CD4-positive, alpha-beta T cell (primary cell): Measurements from ENCODE around the gene CNTN2. TPM values are rescaled to one million over a fixed set of nuclear protein-coding genes. Genes with fewer than 3 reads are reported as not detected.

Experiments used
- ATAC-seq: fragments of 200-7000 bp; cut with Tn5 transposase; one replicate; pipeline ENCODE4 v1.10.0; 2022; ENCODE audit warnings: mild to moderate bottlenecking; ENCODE audit not compliant: poor library complexity
- CTCF ChIA-PET: fragments of 350-600 bp; sonication (Branson Sonifier 250); formaldehyde crosslinking; loops from one replicate; lab custom pipeline; 2021; ENCODE audit warnings: antibody characterized with exemption, inconsistent platforms; lab: Charles Lee
- POLR2A ChIA-PET: fragments of 350-600 bp; sonication (Branson Sonifier 250); formaldehyde crosslinking; loops from one replicate; lab custom pipeline; 2021; ENCODE audit warnings: antibody characterized with exemption, inconsistent platforms; lab: Charles Lee
- DNase-seq, 14 experiments: peaks; one replicate each; pipeline ENCODE4 v3.0.0-alpha.2; 2013 to 2020; ENCODE audit warnings: mixed read lengths in 2 of 14
- H3K27ac ChIP-seq, 2 donors: one replicate each; pipeline versions ENCODE4 v1.5.1 to v1.7.0; 2013; ENCODE audit warnings: low read length in 2 of 2, low read depth in 1 of 2, mild to moderate bottlenecking in 1 of 2
- H3K27me3 ChIP-seq, 2 experiments: 1 replicate in 1 of 2; 2 replicates in 1 of 2; pipeline versions ENCODE4 v1.6.1 to v1.7.0; 2013; ENCODE audit warnings: low read length in 2 of 2, control low read depth in 1 of 2, mild to moderate bottlenecking in 1 of 2, moderate library complexity in 1 of 2; ENCODE audit not compliant: insufficient read depth in 2 of 2, control insufficient read depth in 1 of 2
- H3K36me3 ChIP-seq: one replicate; pipeline ENCODE4 v1.6.1; 2013; ENCODE audit warnings: low read length, control low read depth; ENCODE audit not compliant: insufficient read depth
- H3K4me1 ChIP-seq: one replicate; pipeline ENCODE4 v1.6.1; 2013; ENCODE audit warnings: low read length, control low read depth; ENCODE audit not compliant: insufficient read depth
- H3K4me3 ChIP-seq: one replicate; pipeline ENCODE4 v1.5.1; 2013; ENCODE audit warnings: mild to moderate bottlenecking, low read length, moderate library complexity
- H3K9me3 ChIP-seq, 2 experiments: 1 replicate in 1 of 2; 2 replicates in 1 of 2; pipeline versions ENCODE4 v1.6.1 to v1.7.0; 2013; ENCODE audit warnings: low read length in 2 of 2, mild to moderate bottlenecking in 2 of 2, control low read depth in 1 of 2, moderate library complexity in 1 of 2; ENCODE audit not compliant: control insufficient read depth in 1 of 2, insufficient read depth in 1 of 2
- H3K27ac Mint-ChIP-seq: one replicate; pipeline ENCODE4 v1.8.0; 2020; ENCODE audit warnings: mixed read lengths
- H3K27me3 Mint-ChIP-seq: one replicate; pipeline ENCODE4 v1.8.0; 2021; ENCODE audit warnings: mixed read lengths
- H3K36me3 Mint-ChIP-seq: one replicate; pipeline ENCODE4 v1.8.0; 2021; ENCODE audit warnings: low read depth, mixed read lengths
- H3K4me1 Mint-ChIP-seq: one replicate; pipeline ENCODE4 v1.8.0; 2021; ENCODE audit warnings: low read depth, mixed read lengths
- H3K4me3 Mint-ChIP-seq: one replicate; pipeline ENCODE4 v1.8.0; 2020; ENCODE audit warnings: mild to moderate bottlenecking, mixed read lengths
- H3K9me3 Mint-ChIP-seq: one replicate; pipeline ENCODE4 v1.8.0; 2020; ENCODE audit warnings: mixed read lengths
- CTCF ChIP-seq: fragments of 200-600 bp; IDR thresholded peaks from one replicate; pipeline ENCODE4 v1.8.0; 2022; ENCODE audit warnings: antibody characterized with exemption, mild to moderate bottlenecking
- intact Hi-C, 2 experiments: fragments of 100-400 bp; cut with DNase I in 1 of 2; cut with micrococcal nuclease in 1 of 2; formaldehyde crosslinking; loops; one replicate each; pipeline versions ENCODE4 v1.15.1 to v1.9.0; 2023 to 2025; cut with DNase I, micrococcal nuclease
- total RNA-seq, 174 experiments: library from RNA in 2 of 174; stranded (reverse) in 2 of 174; gene quantifications; one replicate each; pipeline ENCODE4 v1.2.3 and lab custom pipeline; 2021 to 2026

Gene CNTN2
- total RNA-seq, 2 experiments from 2014 or later, result not detected

GRCh38 chr1:205018381-205018780 lies 24.6 kb upstream of the CNTN2 start:
- Histone ChIP-seq H3K27ac (no peak overlapping the region), H3K36me3 (no peaks in the 10 kb centered on the region), H3K4me3 (no peak overlapping the region), H3K27me3 (peaks cover 0 to 3% of the 10 kb centered on the region in 2 experiments), H3K9me3 (no peaks in the 10 kb centered on the region), H3K4me1 (no peaks in the 10 kb centered on the region)
- no peak overlapping the region for H3K27ac Mint-ChIP-seq
- POLR2A ChIA-PET, result no interaction called here
- no peak for TF ChIP-seq CTCF
- DNase-seq, result no peak
- H3K4me1 Mint-ChIP-seq, result no peaks in the 10 kb centered on the region
- ATAC-seq, result no peak
- H3K27me3 Mint-ChIP-seq, result peaks cover 7% of the 10 kb centered on the region
- CTCF ChIA-PET, result no interaction called here
- H3K9me3 Mint-ChIP-seq, result no peaks in the 10 kb centered on the region
- intact Hi-C loops, result no loop called here
- no peaks in the 10 kb centered on the region for H3K36me3 Mint-ChIP-seq
- H3K4me3 Mint-ChIP-seq, result no peak overlapping the region

GRCh38 chr1:205020466-205020865 lies 22.5 kb upstream of the CNTN2 start:
- Mint-ChIP-seq H3K4me3 (no peak overlapping the region), H3K4me1 (no peaks in the 10 kb centered on the region), H3K27me3 (peaks cover 7% of the 10 kb centered on the region), H3K27ac (no peak overlapping the region), H3K36me3 (no peaks in the 10 kb centered on the region), H3K9me3 (no peaks in the 10 kb centered on the region)
- no peaks in the 10 kb centered on the region for H3K36me3 ChIP-seq
- no peak overlapping the region for H3K4me3 ChIP-seq
- no peaks in the 10 kb centered on the region for H3K9me3 ChIP-seq
- TF ChIP-seq CTCF, result no peak
- H3K4me1 ChIP-seq, result no peaks in the 10 kb centered on the region
- H3K27ac ChIP-seq, result no peak overlapping the region
- ATAC-seq (no peak), DNase-seq (no peak)
- ChIA-PET CTCF (no interaction called here), POLR2A (no interaction called here)
- intact Hi-C loops, result no loop called here
- H3K27me3 ChIP-seq, result peaks cover 0 to 3% of the 10 kb centered on the region in 2 experiments

GRCh38 chr1:205024679-205025078 lies 18.3 kb upstream of the CNTN2 start:
- H3K27ac ChIP-seq, result no peak overlapping the region
- no peaks in the 10 kb centered on the region for H3K9me3 ChIP-seq
- CTCF ChIA-PET, result no interaction called here
- Mint-ChIP-seq H3K9me3 (no peaks in the 10 kb centered on the region), H3K27me3 (peaks cover 8% of the 10 kb centered on the region), H3K36me3 (no peaks in the 10 kb centered on the region), H3K4me1 (no peaks in the 10 kb centered on the region), H3K27ac (no peak overlapping the region), H3K4me3 (no peak overlapping the region)
- POLR2A ChIA-PET, result no interaction called here
- ATAC-seq (no peak), DNase-seq (no peak)
- H3K4me1 ChIP-seq, result no peaks in the 10 kb centered on the region
- intact Hi-C loops, result no loop called here
- no peak overlapping the region for H3K4me3 ChIP-seq
- H3K27me3 ChIP-seq, result peaks cover 0 to 3% of the 10 kb centered on the region in 2 experiments
- no peak for TF ChIP-seq CTCF
- H3K36me3 ChIP-seq, result no peaks in the 10 kb centered on the region
